Neural crest cell (in vitro differentiated cells): ENCODE results near the gene DBR1. TPM values are rescaled to one million over a fixed set of nuclear protein-coding genes. Genes with fewer than 3 reads are reported as not detected.

Source experiments
- DNase-seq: peaks from one replicate; pipeline ENCODE4 v3.0.0; 2021; ENCODE audit warnings: low read depth, mixed read lengths, low spot score
- H3K27ac Mint-ChIP-seq: one replicate; pipeline ENCODE4 v1.8.0; 2021; ENCODE audit warnings: mild to moderate bottlenecking, mixed read lengths; ENCODE audit not compliant: unreplicated experiment
- H3K27me3 Mint-ChIP-seq: 2 replicates; pipeline ENCODE4 v1.8.0; 2021; ENCODE audit warnings: low read depth, mild to moderate bottlenecking, mixed read lengths
- H3K36me3 Mint-ChIP-seq: 2 replicates; pipeline ENCODE4 v1.8.0; 2021; ENCODE audit warnings: low read depth, mild to moderate bottlenecking, mixed read lengths
- H3K4me1 Mint-ChIP-seq: 2 replicates; pipeline ENCODE4 v1.8.0; 2021; ENCODE audit warnings: mixed read lengths
- H3K4me3 Mint-ChIP-seq: one replicate; pipeline ENCODE4 v1.8.0; 2021; ENCODE audit warnings: mild to moderate bottlenecking, mixed read lengths
- H3K9me3 Mint-ChIP-seq: 2 replicates; pipeline ENCODE4 v1.8.0; 2021; ENCODE audit warnings: mixed read lengths
- CTCF ChIP-seq: fragments of 200-600 bp; sonication (generic); conservative IDR thresholded peaks from 2 replicates; pipeline ENCODE4 v1.5.0; 2021; ENCODE audit warnings: antibody characterized with exemption, mild to moderate bottlenecking
- total RNA-seq: library from RNA; stranded (reverse); gene quantifications from 2 replicates; pipeline ENCODE4 v1.2.1, GENCODE V29; 2021

Gene DBR1
- total RNA-seq, 1 donor from 2014 or later: 25.6 TPM

- peaks cover 4% of the 10 kb centered on the region for H3K9me3 Mint-ChIP-seq
- TF ChIP-seq CTCF: no peak
- peaks cover 46% of the 10 kb centered on the region for H3K27me3 Mint-ChIP-seq
- H3K36me3 Mint-ChIP-seq: peaks cover 6% of the 10 kb centered on the region
- H3K27ac Mint-ChIP-seq: peak overlapping the region; percentile 100
- peak overlapping the region; percentile 98 for H3K4me3 Mint-ChIP-seq
- DNase-seq: peak; percentile 76
- H3K4me1 Mint-ChIP-seq: peaks cover 38% of the 10 kb centered on the region
These were observed 12.1 kb upstream of the DBR1 start for GRCh38 chr3:138186803-138187295.

GRCh38 chr3:138186221-138186620 is 11.5 kb upstream of the DBR1 start:
- H3K4me1 Mint-ChIP-seq: peaks cover 34% of the 10 kb centered on the region
- no peak for DNase-seq
- H3K36me3 Mint-ChIP-seq: no peaks in the 10 kb centered on the region
- peak overlapping the region; percentile 98 for H3K4me3 Mint-ChIP-seq
- H3K27me3 Mint-ChIP-seq: peaks cover 51% of the 10 kb centered on the region
- no peak for TF ChIP-seq CTCF
- no peaks in the 10 kb centered on the region for H3K9me3 Mint-ChIP-seq
- no peak overlapping the region for H3K27ac Mint-ChIP-seq

GRCh38 chr3:138184994-138185393 is 10.3 kb upstream of the DBR1 start:
- H3K4me1 Mint-ChIP-seq: peaks cover 33% of the 10 kb centered on the region
- peak overlapping the region; percentile 98 for H3K4me3 Mint-ChIP-seq
- no peak for TF ChIP-seq CTCF

GRCh38 chr3:138180375-138181029 is 5.8 kb upstream of the DBR1 start:
- peaks cover 73% of the 10 kb centered on the region for H3K27me3 Mint-ChIP-seq
- H3K27ac Mint-ChIP-seq: no peak overlapping the region
- no peaks in the 10 kb centered on the region for H3K4me1 Mint-ChIP-seq
- peak; percentile 59 for TF ChIP-seq CTCF
- no peak for DNase-seq
- H3K9me3 Mint-ChIP-seq: no peaks in the 10 kb centered on the region
- H3K36me3 Mint-ChIP-seq: no peaks in the 10 kb centered on the region
- no peak overlapping the region for H3K4me3 Mint-ChIP-seq

More at GRCh38 chr3:138184994-138185393, 10.3 kb upstream of the DBR1 start:
- Mint-ChIP-seq H3K9me3 (no peaks in the 10 kb centered on the region), H3K36me3 (no peaks in the 10 kb centered on the region), H3K27me3 (peaks cover 64% of the 10 kb centered on the region), H3K27ac (no peak overlapping the region)
- DNase-seq: no peak

GRCh38 chr3:138173769-138174420 is 826 bp downstream of the DBR1 start:
- no peak for TF ChIP-seq CTCF
- Mint-ChIP-seq H3K4me3 (peak overlapping the region; percentile 99), H3K9me3 (no peaks in the 10 kb centered on the region), H3K4me1 (peaks cover 32% of the 10 kb centered on the region), H3K36me3 (no peaks in the 10 kb centered on the region), H3K27me3 (peaks cover 15% of the 10 kb centered on the region), H3K27ac (peak overlapping the region; percentile 99)
- no peak for DNase-seq
